HT-29 (cell line): ENCODE results near the gene PEX7. TPM values are rescaled to one million over a fixed set of nuclear protein-coding genes. Genes with fewer than 3 reads are reported as not detected.
A peak's percentile ranks its signal among the peaks of the same experiment; 100 is the strongest.
"Not testable (repeated sequence)": the region's sequence is repeated elsewhere in the genome, so short reads cannot be mapped to it uniquely, and the experiment has no call there.

Experiments
- DNase-seq: peaks from one replicate; pipeline ENCODE4 v3.0.0-alpha.2; 2015; ENCODE audit warnings: low spot score
- total RNA-seq: library from RNA; depleted of rRNA; stranded (reverse); fragments of >200 nt; shearing (Covaris generic); gene quantifications from 2 replicates; pipeline ENCODE4 v1.2.3, GENCODE V29; 2014

The PEX7 gene
- total RNA-seq, 1 experiment from 2014 or later = 16.5 TPM

DNA sequence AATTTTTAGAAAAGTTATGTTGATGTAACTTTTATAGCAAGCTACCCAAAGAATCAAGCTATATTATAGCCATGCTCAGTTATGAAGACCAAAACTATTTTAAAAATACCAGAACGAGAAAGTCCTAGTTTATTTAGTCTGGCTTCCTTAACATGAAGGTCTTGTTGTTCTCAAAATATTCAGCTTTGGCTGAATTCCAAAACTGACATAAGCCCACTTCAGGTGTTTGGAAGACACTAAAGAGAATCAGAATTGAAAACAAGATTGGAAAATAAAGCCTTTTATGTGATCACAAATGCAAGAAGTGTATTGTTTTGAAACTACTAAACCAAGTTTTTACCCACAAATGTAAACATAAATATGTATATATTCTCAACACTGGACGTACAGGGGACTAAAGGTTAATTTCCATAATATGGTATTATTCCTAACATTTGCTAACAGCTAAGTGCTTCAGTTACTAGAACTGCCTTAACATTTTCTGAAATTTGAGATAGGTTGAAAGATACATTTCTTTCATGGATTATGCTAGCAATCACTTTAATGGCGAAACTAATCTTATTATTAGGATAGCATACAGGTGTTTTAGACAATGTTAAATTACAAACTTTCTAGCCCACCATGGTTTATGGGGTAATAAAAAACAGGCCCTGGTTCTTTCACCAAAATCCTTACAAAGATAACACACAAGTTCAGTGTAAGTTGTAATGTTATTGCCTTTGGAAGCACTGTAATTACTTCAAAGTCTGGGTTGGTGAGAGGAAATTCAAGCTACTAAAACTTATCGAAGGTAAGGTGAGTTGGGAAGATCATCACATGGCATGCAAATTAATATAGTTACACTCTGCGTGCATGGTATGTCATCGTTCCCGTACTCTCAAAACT, 31.7 kb upstream of the PEX7 start:
- peak; percentile 21 for DNase-seq

- peak; percentile 80 for DNase-seq
Measured at GRCh38 chr6:136791296-136792094, 30.9 kb upstream of the PEX7 start.

GRCh38 chr6:136792095-136792409, 30.3 kb upstream of the PEX7 start:
- no peak for DNase-seq

DNA sequence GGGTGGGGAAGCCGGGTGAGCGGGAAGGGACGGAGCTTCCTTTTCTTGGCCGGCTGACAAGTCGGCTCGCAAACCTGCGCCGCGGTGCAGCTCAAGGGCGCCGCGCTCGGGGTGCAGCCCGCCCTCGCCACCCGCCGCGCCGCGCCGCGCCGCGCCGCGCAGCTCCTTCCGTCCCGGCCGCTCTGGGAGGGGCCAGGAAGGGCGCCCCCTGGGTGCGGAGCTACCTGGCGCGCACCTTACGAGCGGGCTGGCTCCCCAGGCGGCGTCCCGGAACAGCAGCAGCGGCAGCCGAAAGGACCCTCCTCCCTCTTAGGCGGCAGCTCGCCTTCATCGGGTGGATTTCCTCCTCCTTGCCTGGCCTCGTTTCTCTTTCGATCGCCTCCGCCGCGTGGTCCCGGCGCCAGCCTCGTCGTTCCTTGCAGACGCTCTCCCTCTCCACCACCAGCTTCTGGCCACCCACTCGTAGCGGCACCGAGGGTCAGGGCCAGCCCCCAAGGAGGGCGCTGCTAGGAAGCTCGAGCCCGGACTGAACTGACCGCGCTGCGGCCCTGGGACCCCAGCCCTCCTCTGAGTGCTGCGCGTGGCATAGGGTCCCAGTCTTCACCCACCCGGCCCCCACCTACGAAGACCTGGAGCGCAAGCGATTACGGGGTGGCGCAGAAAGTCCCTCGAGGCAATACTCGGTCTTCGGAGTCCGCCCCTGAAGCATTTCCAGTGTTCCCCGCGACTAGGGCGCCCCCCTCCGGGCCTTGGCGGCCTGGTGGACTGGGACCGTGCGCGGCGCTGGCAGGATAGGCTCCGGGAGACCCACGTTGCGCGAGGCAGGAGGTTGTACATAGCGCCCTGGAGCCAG, 29.8 kb upstream of the PEX7 start, which contains the start of gene MAP3K5:
Gene MAP3K5 (minus strand): TSS at position 68 of the 853 bp plus-strand sequence. CDS start 320 bp downstream, outside the sequence.
- peak; percentile 93 for DNase-seq

DNA sequence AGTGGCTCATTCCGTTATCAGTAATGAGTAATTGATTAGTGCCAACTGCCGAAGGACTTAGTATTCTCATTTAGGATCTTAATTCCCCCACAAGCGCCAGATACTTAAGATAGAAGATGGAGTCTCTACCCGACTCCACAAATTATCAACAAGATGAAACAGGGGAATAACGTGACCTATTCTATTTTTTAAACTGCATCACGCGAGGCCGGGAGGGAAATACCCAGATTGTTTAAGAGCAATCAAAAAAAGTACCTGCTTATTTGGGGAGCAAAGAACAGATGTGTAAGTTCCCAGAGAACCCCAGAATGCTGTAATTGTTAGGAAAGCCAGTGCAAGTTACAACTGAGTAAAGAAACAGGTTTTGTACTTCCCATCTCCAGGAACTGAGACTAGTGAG, 29.0 kb upstream of the PEX7 start:
- no peak for DNase-seq

DNA sequence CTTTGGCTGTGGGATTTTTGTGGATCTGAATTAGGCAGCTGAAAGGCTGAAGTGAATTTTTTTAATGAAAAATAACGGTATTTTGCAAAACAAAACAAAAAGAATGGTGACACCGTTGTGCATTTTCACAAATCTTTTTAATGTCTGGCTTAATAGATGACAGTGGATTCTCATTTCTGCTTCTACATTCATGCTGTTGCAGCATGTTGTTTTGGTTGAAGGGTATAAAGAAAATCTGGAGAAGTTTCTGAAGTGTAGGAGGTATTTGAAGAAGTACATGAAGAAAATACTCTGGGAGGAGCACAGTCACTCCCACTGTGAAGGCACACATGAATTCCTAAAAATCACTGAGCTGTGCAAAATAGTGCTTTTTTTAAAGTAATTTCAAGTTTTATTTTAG, 27.0 kb upstream of the PEX7 start:
- no peak for DNase-seq

DNA sequence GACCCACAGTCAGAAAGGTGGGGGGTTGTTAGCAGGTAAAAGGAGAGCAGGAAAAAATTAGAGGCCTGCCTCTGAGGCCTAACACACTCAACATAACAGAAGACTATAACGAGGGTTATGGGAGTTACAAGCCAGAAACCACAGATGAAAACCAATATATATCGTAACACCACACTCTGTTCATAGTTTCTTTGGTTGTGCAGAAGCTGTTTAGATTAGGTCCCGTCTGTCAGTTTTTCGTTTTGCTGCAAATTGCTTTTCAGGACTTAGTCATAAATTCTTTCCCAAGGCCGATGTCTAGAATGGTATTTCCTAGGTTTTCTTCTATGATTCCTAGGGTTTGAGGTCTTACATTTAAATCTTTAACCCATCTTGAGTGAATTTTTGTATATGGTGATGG, 26.4 kb upstream of the PEX7 start:
- DNase-seq = no peak

DNA sequence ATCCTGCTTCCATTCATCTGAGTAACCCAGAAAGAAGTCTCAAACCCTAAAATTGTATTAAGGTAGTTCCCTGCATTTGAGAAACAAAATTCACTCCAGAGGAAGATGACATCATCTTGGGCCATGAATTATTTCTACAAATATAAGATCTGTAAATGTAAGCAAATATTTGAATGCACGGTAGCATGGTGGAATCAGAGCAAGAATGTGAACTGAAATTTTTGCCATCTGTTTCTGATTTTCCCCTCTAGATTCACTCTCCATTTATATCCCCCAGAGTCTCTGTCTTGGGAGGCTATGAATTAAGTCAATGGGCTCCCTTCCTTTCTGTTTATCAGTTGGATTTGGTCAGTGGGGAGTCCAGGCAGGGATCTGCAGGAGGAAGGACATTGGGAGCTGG, 24.3 kb upstream of the PEX7 start:
- no peak for DNase-seq

GRCh38 chr6:136801581-136801980, 20.8 kb upstream of the PEX7 start:
- DNase-seq = no peak

- DNase-seq = no peak
Measured at GRCh38 chr6:136803608-136804007, 18.8 kb upstream of the PEX7 start.

- no peak for DNase-seq
Measured at GRCh38 chr6:136809091-136809860, 13.1 kb upstream of the PEX7 start.

DNA sequence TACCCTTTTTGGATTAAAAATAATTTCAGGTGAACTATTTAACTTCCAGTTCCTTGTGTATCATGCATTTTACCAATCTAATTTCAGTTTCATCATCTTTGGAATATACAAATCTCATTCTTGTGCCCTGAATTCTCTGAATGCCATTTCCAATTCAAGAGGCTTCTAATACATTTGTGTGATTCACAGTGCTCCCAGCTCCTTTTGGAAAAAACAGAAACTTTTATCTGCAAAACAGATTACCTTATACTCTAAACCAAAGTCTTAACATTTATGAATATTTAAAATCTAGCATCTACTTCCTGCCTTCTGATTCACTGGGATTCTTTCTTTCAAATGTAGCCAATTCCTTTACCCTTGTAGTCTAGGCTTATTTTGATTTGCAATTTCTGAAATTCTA, 11.1 kb upstream of the PEX7 start:
- DNase-seq = no peak

GRCh38 chr6:136812174-136812573, 10.2 kb upstream of the PEX7 start:
- no peak for DNase-seq

DNA sequence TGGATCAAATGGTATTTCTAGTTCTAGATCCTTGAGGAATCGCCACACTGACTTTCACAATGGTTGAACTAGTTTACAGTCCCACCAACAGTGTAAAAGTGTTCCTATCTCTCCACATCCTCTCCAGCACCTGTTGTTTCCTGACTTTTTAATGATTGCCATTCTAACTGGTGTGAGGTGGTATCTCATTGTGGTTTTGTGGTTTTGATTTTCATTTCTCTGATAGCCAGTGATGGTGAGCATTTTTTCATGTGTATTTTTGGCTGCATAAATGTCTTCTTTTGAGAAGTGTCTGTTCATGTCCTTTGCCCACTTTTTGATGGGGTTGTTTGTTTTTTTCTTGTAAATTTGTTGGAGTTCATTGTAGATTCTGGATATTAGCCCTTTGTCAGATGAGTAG, 6.8 kb upstream of the PEX7 start:
- not testable (repeated sequence) for DNase-seq

- no peak for DNase-seq
Measured at GRCh38 chr6:136816656-136817055, 5.7 kb upstream of the PEX7 start.

DNA sequence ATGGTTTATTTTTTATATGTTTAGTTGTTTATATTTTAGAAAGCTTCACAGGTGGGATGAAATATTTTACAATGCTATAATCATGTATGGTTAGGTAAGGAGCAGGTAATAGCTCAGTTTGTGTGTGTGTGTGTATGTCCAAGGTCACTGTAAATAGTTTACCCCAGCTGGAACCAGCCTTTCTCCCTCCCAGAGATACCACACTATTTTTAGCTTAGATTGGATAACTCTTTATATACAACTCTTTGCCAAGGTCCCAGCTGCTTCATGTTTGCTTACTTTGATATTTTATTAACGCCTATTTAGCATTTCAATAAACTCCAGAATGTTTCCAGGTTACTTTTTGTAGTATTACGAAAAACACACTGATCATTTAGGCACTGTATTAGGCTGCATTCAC, 1.8 kb upstream of the PEX7 start:
- no peak for DNase-seq

DNA sequence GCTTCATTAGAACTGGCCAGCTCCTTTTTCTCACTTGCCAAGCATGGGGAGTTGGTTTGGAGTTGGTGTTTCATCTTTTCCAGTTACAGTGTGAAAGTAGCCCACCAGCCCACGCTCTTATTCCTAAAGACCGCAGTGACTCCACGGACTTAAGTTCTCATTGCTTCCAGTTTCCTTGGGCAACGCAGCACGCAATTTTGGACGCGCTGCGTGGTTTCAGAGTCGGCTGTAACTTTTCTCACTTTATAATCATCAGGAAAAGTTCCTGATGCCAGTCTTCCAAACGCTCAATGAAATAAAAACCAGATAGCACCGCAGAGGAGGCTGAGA, 381 bp upstream of the PEX7 start:
- no peak for DNase-seq

- no peak for DNase-seq
Measured at GRCh38 chr6:136823128-136823660, 802 bp downstream of the PEX7 start.

DNA sequence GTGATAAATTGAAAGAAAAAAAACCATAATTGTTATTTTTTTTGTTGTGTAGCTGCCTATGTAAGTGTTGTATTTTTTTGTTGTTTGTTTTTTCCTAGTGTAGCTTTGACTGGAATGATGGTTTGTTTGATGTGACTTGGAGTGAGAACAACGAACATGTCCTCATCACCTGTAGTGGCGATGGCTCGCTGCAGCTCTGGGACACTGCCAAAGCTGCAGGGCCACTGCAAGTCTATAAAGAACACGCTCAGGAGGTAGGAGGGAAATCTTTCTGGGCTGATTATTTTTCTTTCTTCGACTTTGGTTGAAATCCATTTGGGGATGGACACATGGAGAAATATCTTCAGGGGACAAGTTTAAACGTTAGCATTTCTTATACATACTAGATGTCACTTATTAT, 3.8 kb downstream of the PEX7 start:
- no peak for DNase-seq

- DNase-seq = no peak
Measured at GRCh38 chr6:136831873-136832562, 9.6 kb downstream of the PEX7 start.
